22Rv1 (cell line): ENCODE results near the gene DCTN1.

ENCODE experiments used
- ZFX ChIP-seq: fragments of 450-650 bp; IDR thresholded peaks from 2 replicates; pipeline ENCODE4 v1.6.1; 2017; ENCODE audit warnings: antibody characterized with exemption, borderline replicate concordance
- TF ChIP-seq, protein P1 (sequence below): fragments of 450-650 bp; IDR thresholded peaks from 2 replicates; pipeline ENCODE4 v1.5.1; 2017; ENCODE audit warnings: mild to moderate bottlenecking

DNA sequence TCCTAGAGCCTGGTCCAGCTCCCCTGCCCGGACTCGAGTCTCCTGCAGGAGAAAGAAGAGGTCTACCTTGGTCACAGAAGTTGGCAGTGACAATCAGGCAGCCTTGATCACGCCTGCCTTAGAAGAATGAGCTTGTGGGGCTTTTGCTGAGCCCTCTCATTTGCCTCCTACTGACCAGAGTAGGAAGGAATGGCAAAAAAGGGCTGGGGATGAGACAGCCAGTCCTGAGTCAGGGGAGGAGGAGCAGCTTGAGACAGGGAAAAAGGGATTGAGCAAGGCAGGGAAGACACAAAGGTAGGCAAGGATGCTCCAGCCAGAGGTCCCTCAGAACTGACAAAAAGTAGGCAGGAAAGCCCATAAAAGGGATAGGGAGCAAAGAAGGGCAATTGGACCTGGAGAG is 47.4 kb upstream of the DCTN1 start:
- TF ChIP-seq, protein P1, sequence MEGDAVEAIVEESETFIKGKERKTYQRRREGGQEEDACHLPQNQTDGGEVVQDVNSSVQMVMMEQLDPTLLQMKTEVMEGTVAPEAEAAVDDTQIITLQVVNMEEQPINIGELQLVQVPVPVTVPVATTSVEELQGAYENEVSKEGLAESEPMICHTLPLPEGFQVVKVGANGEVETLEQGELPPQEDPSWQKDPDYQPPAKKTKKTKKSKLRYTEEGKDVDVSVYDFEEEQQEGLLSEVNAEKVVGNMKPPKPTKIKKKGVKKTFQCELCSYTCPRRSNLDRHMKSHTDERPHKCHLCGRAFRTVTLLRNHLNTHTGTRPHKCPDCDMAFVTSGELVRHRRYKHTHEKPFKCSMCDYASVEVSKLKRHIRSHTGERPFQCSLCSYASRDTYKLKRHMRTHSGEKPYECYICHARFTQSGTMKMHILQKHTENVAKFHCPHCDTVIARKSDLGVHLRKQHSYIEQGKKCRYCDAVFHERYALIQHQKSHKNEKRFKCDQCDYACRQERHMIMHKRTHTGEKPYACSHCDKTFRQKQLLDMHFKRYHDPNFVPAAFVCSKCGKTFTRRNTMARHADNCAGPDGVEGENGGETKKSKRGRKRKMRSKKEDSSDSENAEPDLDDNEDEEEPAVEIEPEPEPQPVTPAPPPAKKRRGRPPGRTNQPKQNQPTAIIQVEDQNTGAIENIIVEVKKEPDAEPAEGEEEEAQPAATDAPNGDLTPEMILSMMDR: no peak
- TF ChIP-seq ZFX: no peak
